SH-SY5Y (cell line): ENCODE measurements around the gene OR10W1.

Experiments
- GATA2 ChIP-seq: IDR thresholded peaks from 2 replicates; pipeline ENCODE4 v1.6.1; 2011; ENCODE audit warnings: mild to moderate bottlenecking, low read depth, low read length
- GATA3 ChIP-seq: IDR thresholded peaks from 2 replicates; pipeline ENCODE4 v1.6.1; 2011; ENCODE audit warnings: low read depth, mild to moderate bottlenecking, low read length, moderate library complexity

DNA sequence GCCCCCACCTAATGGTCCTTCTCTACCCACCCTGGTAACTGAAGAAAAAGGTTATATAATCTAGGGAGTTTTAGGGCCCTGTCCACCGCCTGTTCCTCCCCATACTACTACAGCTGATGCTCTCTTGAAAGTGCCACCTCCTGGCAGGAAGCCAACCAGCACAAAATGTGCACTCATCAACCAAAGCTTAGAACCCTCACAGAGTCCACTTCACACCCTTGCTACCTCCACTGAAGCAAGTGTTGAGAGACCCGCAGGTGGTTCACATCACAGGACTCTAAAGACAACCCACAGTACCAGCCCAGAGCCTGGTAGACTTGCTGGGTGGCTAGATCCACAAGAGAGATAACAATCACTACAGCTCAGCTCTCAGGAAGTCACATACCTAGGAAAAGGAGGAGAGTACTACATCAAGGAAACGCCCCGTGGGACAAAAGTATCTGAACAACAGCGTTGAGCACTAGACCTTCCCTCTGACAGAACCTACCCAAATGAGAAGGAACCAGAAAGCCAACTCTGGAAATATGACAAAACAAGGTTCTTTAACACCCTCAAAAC is 17.5 kb upstream of the OR10W1 start:
- TF ChIP-seq GATA2: no peak
- no peak for TF ChIP-seq GATA3
